Erythroblast (primary cell): ENCODE measurements around the gene AHCYL2.
A peak's percentile ranks its signal among the peaks of the same experiment; 100 is the strongest.
"Not testable (repeated sequence)": the region's sequence is repeated elsewhere in the genome, so short reads cannot be mapped to it uniquely, and the experiment has no call there.

Experiments used
- DNase-seq, 2 experiments: peaks; one replicate each; lab custom pipeline; 2025; lab: John Stamatoyannopoulos, UW
- GATA1 ChIP-seq: IDR thresholded peaks from 2 replicates; pipeline ENCODE4 v1.6.1; 2011; ENCODE audit warnings: low read depth, mild to moderate bottlenecking, control low read depth, low read length, moderate library complexity
- POLR2A ChIP-seq: IDR thresholded peaks from 2 replicates; pipeline ENCODE4 v1.6.1; 2011; ENCODE audit warnings: mild to moderate bottlenecking, low read length

AHCYL2 gene

GRCh38 chr7:129427526-129428045 lies 202.8 kb downstream of the AHCYL2 start:
- DNase-seq: no peak
- TF ChIP-seq POLR2A (no peak), GATA1 (no peak)

- TF ChIP-seq GATA1 (no peak), POLR2A (no peak)
- no peak for DNase-seq
Observed at GRCh38 chr7:129431911-129432643, 207.2 kb downstream of the AHCYL2 start.

GRCh38 chr7:129433847-129434674 lies 209.2 kb downstream of the AHCYL2 start, which contains the start of gene STRIP2:
Gene STRIP2 (plus strand): TSS chr7:129434432. CDS start chr7:129434473, 41 bp downstream.
- TF ChIP-seq POLR2A (peak; percentile 92), GATA1 (no peak)
- peak; percentile 91 to 94 for DNase-seq

- TF ChIP-seq POLR2A (no peak), GATA1 (no peak)
- DNase-seq: peak; percentile 47 to 66
Observed at GRCh38 chr7:129434675-129435318, 210.0 kb downstream of the AHCYL2 start.

GRCh38 chr7:129435414-129435829 lies 210.6 kb downstream of the AHCYL2 start:
- DNase-seq: peak; percentile 23 to 52
- no peak for TF ChIP-seq GATA1
- no peak for TF ChIP-seq POLR2A

- TF ChIP-seq POLR2A (peak; percentile 30), GATA1 (no peak)
- DNase-seq: peak; percentile 25 to 41
Observed at GRCh38 chr7:129436335-129436923, 211.6 kb downstream of the AHCYL2 start.

- TF ChIP-seq POLR2A: no peak
- no peak for TF ChIP-seq GATA1
- DNase-seq: peak in 1 of 2 experiments; percentile 9
Observed at GRCh38 chr7:129437190-129437589, 212.4 kb downstream of the AHCYL2 start.

- TF ChIP-seq POLR2A: no peak
- TF ChIP-seq GATA1: no peak
- no peak for DNase-seq
Observed at GRCh38 chr7:129438281-129438838, 213.5 kb downstream of the AHCYL2 start.

- peak; percentile 91 for DNase-seq
- TF ChIP-seq POLR2A (peak; percentile 83), GATA1 (peak; percentile 33)
Observed at GRCh38 chr7:129438839-129439651, 214.2 kb downstream of the AHCYL2 start.

GRCh38 chr7:129439963-129440625 lies 215.3 kb downstream of the AHCYL2 start:
- TF ChIP-seq POLR2A (no peak), GATA1 (no peak)
- no peak for DNase-seq

- no peak for DNase-seq
- TF ChIP-seq GATA1: no peak
- TF ChIP-seq POLR2A: no peak
Observed at GRCh38 chr7:129443612-129444011, 218.8 kb downstream of the AHCYL2 start.

GRCh38 chr7:129444776-129445175 lies 219.9 kb downstream of the AHCYL2 start:
- not testable (repeated sequence) for DNase-seq

- DNase-seq: peak; percentile 4 to 50
Observed at GRCh38 chr7:129446925-129447324, 222.1 kb downstream of the AHCYL2 start.

- DNase-seq: not testable (repeated sequence)
Observed at GRCh38 chr7:129447445-129447844, 222.6 kb downstream of the AHCYL2 start.

- DNase-seq: not testable (repeated sequence)
Observed at GRCh38 chr7:129448608-129449007, 223.8 kb downstream of the AHCYL2 start.
